ENCODE measurements around the gene SCAF4.
"Not testable (repeated sequence)": the region's sequence is repeated elsewhere in the genome, so short reads cannot be mapped to it uniquely, and the experiment has no call there.

The SCAF4 gene

GRCh38 chr21:31666445-31667010 lies 65.4 kb downstream of the SCAF4 start:
- in situ Hi-C loops (cut with HindIII; ENCODE audit: low sequenced_read_pairs), result no loop called here
- no peak for TF ChIP-seq CTCF (IDR thresholded peaks at IDR 0.05; ENCODE audit: low read depth, low read length, missing control alignments)
- no peak overlapping the region for H3K4me3 ChIP-seq (ENCODE audit: low read depth, low read length)
- DNase-seq (ENCODE audit: low read depth), result no peak

- DNase-seq (ENCODE audit: low read depth); H3K4me3 ChIP-seq (ENCODE audit: low read depth, low read length); in situ Hi-C loops (cut with HindIII; ENCODE audit: low sequenced_read_pairs): not testable (repeated sequence)
These were observed 66.0 kb downstream of the SCAF4 start for GRCh38 chr21:31665869-31666268.

- in situ Hi-C loops (cut with HindIII; ENCODE audit: low sequenced_read_pairs), result no loop called here
- H3K4me3 ChIP-seq (ENCODE audit: low read depth, low read length), result no peak overlapping the region
- no peak for TF ChIP-seq CTCF (IDR thresholded peaks at IDR 0.05; ENCODE audit: low read depth, low read length, missing control alignments)
- DNase-seq (ENCODE audit: low read depth), result no peak
These were observed 66.5 kb downstream of the SCAF4 start for GRCh38 chr21:31665397-31665796.

DNA sequence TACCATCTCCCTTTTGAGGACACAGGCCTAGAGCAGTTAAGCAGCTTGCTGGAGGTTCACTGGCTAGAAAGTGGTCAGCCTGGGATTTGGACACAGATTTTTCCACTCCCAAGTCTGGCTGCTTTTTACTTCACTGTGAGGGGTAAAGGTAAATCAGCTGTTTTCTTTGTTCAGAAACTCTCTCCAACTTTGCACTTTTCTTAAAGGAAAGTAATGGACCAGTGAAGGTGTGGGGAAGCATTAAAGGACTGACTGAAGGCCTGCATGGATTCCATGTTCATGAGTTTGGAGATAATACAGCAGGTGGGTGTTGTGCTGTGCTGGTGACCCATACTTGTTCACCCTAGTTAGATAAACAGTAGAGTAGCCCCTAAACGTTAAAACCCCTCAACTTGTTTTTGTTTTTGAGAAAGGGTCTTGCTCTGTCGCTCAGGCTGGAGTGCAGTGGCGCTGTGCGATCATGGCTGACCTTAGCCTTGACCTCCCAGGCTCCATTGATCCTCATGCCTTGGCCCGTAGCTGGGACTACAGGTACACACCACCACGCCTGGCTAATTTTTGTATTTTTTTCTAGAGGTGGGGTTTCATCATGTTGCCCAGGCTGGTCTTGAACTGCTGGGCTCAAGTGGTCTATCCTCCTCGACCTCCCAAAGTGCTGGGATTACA lies 68.2 kb downstream of the SCAF4 start:
- no peak for TF ChIP-seq CTCF (IDR thresholded peaks at IDR 0.05; ENCODE audit: low read depth, low read length, missing control alignments)
- in situ Hi-C loops (cut with HindIII; ENCODE audit: low sequenced_read_pairs), result no loop called here

DNA sequence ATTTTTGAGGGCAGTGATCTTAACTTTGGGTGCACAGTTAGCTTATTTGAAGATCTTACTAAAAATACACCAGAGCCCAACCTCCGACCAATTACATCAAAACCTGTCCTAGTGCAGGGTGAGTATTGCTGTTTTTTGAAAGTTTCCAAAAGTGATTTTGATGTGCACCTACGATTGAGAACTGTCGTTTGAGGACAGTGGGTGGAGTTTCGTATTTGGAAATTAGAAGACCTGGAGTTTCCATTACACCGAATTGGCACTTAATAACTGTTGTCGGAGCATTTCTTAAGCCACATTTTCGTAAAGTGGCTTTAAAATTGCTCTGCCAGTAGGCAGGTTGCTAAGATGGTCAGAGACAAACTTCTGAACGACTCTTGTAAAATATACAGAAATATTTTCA lies 71.3 kb downstream of the SCAF4 start:
- peak overlapping the region; percentile 77 for H3K4me3 ChIP-seq (ENCODE audit: low read depth, low read length)
- no peak for TF ChIP-seq CTCF (IDR thresholded peaks at IDR 0.05; ENCODE audit: low read depth, low read length, missing control alignments)
- no peak for DNase-seq (ENCODE audit: low read depth)
- in situ Hi-C loops (cut with HindIII; ENCODE audit: low sequenced_read_pairs), result no loop called here

More for the DNA sequence above, 68.2 kb downstream of the SCAF4 start:
- no peak for DNase-seq (ENCODE audit: low read depth)
- H3K4me3 ChIP-seq (ENCODE audit: low read depth, low read length), result no peak overlapping the region

DNA sequence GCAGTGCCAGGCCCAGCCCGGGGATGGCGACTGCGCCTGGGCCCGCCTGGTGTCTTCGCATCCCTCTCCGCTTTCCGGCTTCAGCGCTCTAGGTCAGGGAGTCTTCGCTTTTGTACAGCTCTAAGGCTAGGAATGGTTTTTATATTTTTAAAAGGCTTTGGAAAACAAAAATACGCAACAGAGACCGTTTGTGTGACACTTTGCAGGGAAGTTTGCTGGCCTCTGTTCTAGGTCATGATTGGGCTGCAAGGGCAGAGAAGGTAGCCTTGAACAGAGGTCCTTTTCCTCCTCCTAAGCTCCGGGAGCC lies 71.7 kb downstream of the SCAF4 start:
- in situ Hi-C loops (cut with HindIII; ENCODE audit: low sequenced_read_pairs), result no loop called here
- peak overlapping the region; percentile 77 for H3K4me3 ChIP-seq (ENCODE audit: low read depth, low read length)
- no peak for DNase-seq (ENCODE audit: low read depth)
- TF ChIP-seq CTCF (IDR thresholded peaks at IDR 0.05; ENCODE audit: low read depth, low read length, missing control alignments), result no peak

DNA sequence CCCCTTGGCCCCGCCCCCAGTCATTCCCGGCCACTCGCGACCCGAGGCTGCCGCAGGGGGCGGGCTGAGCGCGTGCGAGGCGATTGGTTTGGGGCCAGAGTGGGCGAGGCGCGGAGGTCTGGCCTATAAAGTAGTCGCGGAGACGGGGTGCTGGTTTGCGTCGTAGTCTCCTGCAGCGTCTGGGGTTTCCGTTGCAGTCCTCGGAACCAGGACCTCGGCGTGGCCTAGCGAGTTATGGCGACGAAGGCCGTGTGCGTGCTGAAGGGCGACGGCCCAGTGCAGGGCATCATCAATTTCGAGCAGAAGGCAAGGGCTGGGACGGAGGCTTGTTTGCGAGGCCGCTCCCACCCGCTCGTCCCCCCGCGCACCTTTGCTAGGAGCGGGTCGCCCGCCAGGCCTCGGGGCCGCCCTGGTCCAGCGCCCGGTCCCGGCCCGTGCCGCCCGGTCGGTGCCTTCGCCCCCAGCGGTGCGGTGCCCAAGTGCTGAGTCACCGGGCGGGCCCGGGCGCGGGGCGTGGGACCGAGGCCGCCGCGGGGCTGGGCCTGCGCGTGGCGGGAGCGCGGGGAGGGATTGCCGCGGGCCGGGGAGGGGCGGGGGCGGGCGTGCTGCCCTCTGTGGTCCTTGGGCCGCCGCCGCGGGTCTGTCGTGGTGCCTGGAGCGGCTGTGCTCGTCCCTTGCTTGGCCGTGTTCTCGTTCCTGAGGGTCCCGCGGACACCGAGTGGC lies 72.2 kb downstream of the SCAF4 start, which contains the start of gene SOD1:
Gene SOD1, plus strand, starts transcription at position 158 of the 723 bp plus-strand sequence. Its CDS starts 77 bp downstream, at position 235.
- peak within 1 kb of the TSS; percentile 77 for H3K4me3 ChIP-seq (ENCODE audit: low read depth, low read length)
- DNase-seq (ENCODE audit: low read depth), result peak; percentile 70
- in situ Hi-C loops (cut with HindIII; ENCODE audit: low sequenced_read_pairs), result no loop called here
- no peak for TF ChIP-seq CTCF (IDR thresholded peaks at IDR 0.05; ENCODE audit: low read depth, low read length, missing control alignments)
